Measurements from ENCODE around the gene ZCCHC8.
A peak's percentile ranks its signal among the peaks of the same experiment; 100 is the strongest.
"Not testable (repeated sequence)": the region's sequence is repeated elsewhere in the genome, so short reads cannot be mapped to it uniquely, and the experiment has no call there.

Gene ZCCHC8

GRCh38 chr12:122506393-122506938 is 5.7 kb upstream of the ZCCHC8 start:
- no peak for DNase-seq

DNA sequence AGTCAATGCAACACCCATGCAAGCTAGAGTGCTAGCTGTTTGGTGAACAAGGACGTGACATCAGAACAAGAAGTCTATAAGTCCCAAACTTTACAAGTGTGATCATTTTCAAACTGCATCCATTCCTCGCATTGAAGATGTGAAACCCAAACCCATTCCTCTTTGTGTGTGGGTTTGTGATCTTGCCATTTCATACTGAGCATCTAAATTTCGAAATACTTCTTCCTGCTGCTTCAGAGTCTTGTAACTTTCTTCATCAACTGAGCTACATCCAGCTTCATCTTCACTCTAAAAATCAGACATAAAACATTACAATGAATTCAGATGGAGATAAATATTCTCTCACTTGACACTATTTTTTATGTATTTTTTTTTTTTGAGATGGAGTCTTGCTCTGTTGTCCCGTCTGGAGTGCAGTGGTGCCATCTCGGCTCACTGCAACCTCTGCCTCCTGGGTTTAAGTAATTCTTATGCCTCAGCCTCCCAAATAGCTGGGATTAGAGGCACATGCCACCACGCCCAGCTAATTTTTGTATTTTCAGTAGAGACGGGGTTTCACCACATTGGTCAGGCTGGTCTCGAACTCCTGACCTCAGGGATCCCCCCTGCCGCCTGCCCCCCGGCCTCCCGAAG is 4.8 kb upstream of the ZCCHC8 start:
- no peak for DNase-seq

- DNase-seq, result no peak
Observed at GRCh38 chr12:122503783-122504590, 3.3 kb upstream of the ZCCHC8 start.

GRCh38 chr12:122503147-122503751 is 2.5 kb upstream of the ZCCHC8 start:
- peak; percentile 22 for DNase-seq

- no peak for DNase-seq
Observed at GRCh38 chr12:122501489-122501989, 807 bp upstream of the ZCCHC8 start.

GRCh38 chr12:122499991-122500684 is 594 bp downstream of the ZCCHC8 start:
- DNase-seq, result peak; percentile 93

DNA sequence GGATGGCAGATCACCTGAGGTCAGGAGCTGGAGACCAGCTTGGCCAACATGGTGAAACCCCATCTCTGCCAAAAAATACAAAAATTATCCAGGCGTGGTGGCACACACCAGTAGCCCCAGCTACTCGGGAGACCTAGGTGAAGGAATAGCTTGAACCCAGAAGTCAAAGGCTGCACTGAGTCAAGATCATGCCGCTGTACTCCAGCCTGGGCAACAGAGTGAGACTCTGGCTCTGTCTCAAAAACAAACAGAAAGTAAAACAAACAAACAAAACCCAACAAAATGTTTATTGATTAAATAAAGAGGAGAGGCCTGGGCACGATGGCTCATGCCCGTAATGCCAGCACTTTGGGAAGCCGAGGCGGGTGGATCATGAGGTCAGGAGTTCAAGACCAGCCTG is 5.5 kb downstream of the ZCCHC8 start:
- no peak for DNase-seq

DNA sequence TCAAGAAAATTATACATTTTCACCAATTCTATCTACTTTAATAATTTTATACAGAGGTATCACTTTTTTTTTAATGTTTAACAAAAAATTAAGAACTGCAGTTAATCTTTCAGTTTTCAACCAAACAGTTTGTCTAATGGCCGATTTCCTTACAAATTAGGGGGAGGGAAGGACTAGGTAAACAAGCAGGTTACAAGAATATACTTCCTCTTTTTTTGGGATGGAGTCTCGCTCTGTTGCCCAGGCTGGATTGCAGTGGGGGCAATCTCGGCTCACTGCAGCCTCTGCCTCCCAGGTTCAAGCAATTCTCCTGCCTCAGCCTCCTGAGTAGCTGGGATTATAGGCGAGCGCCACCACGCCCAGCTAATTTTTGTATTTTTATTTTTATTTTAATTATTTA is 7.5 kb downstream of the ZCCHC8 start:
- DNase-seq, result not testable (repeated sequence)

DNA sequence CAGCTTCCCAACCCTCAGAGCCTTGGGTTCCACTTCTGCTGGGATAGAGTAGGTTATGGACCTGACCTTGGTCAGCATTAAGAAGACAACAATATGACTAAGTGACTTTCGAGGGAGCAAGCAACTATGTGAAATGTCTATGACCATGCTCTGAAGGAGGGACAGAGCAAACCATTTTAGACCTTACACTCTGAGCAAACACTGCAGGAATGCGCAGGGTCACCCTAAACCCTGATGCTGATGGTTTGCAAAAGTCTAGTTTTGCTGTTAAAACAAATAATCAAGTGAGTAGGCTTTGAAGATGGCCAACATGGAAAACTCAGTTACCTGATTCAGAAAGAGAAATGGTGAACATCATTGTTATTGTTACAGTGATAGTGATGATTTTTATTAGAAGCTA is 8.7 kb downstream of the ZCCHC8 start:
- no peak for DNase-seq

DNA sequence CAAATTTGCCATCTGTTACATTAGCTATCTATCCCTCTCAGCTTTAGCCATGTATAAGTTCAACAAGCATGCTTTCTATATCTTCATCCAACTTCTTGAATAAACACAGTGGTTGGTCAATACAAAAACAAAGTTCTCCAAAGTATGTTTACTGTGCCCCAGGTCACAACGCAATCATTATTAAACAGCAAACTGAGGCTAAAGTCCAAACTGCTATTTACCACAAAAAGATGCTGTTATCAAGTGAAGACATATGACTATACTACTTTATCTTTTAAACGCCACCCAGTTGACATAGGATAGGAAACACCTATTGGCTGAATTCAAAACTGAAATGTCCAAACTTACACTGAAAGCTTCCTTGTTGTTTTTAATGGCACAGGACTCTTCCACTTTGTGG is 11.7 kb downstream of the ZCCHC8 start:
- no peak for DNase-seq

DNA sequence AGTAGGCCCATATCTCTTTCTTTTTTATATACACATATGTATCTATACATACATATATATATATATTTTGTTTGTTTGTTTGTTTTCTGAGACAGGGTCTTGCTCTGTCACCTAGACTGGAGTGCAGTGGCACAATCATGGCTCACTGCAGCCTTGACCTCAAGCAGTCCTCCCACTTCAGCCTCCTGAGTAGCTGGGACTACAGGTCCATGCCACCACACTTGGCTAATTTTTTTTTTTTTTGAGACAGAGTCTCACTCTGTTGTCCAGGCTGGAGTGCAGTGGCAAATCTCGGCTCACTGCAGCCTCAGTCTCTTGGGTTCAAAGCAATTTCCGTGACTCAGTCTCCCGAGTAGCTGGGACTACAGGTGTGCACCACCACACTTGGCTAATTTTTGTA is 12.9 kb downstream of the ZCCHC8 start:
- not testable (repeated sequence) for DNase-seq

- DNase-seq, result no peak
Observed at GRCh38 chr12:122486805-122487426, 13.8 kb downstream of the ZCCHC8 start.

- not testable (repeated sequence) for DNase-seq
Observed at GRCh38 chr12:122486360-122486759, 14.4 kb downstream of the ZCCHC8 start.

GRCh38 chr12:122484385-122484784 is 16.3 kb downstream of the ZCCHC8 start:
- DNase-seq, result not testable (repeated sequence)

- no peak for DNase-seq
Observed at GRCh38 chr12:122483969-122484368, 16.8 kb downstream of the ZCCHC8 start.

DNA sequence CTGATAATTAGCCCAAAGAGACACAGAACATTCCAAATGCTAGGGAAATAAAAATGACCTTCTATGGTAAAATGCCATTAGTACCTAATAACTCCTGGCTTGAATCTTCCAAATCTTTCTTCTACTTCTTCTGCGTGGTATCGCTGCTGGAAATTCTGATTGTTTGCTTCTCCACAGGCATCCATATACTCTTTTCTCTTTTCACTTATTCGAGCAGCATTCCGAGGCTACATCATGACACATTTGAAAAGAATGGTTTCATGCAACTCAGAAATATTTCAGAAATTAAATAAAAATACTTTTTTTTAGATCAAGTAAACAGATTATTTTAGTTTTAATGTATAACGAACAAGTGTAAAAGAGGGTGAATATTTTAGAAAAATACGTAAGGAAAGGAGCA is 18.9 kb downstream of the ZCCHC8 start:
- DNase-seq, result no peak

DNA sequence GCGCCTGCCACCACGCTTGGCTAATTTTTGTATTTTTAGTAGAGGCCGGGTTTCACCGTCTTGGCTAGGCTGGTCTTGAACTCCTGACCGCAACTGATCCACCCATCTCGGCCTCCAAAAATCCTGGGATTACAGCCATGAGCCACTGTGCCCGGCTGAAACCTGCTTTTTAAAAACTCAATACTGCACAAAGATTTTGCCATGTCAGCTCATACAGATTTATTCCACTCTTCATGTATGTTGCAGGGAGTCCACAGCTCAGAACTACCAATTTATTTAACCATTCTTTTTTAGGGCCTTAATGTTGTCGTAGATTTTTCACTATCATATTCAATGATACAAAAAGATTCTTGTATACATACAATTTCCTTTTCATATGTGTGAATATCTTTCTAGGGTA is 20.0 kb downstream of the ZCCHC8 start:
- no peak for DNase-seq

DNA sequence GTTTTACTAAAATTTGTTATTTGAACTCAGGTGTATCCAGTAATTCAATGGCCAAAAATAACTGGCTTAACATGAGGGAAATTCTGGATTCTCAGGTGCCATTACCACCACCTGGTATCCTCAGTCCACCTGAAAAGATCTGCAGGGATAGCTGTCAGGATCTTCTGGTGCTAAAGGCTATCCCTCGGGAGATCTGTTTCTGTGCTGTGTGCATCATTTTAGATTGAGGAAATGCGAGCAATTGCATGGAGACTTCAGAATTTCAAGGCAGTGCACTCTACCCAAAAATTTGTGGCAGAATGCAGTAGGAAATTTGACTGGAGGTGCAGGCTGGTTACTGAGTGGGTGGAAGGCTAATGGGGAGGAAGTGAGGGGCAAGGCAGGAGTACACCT is 26.4 kb downstream of the ZCCHC8 start:
- DNase-seq, result no peak

DNA sequence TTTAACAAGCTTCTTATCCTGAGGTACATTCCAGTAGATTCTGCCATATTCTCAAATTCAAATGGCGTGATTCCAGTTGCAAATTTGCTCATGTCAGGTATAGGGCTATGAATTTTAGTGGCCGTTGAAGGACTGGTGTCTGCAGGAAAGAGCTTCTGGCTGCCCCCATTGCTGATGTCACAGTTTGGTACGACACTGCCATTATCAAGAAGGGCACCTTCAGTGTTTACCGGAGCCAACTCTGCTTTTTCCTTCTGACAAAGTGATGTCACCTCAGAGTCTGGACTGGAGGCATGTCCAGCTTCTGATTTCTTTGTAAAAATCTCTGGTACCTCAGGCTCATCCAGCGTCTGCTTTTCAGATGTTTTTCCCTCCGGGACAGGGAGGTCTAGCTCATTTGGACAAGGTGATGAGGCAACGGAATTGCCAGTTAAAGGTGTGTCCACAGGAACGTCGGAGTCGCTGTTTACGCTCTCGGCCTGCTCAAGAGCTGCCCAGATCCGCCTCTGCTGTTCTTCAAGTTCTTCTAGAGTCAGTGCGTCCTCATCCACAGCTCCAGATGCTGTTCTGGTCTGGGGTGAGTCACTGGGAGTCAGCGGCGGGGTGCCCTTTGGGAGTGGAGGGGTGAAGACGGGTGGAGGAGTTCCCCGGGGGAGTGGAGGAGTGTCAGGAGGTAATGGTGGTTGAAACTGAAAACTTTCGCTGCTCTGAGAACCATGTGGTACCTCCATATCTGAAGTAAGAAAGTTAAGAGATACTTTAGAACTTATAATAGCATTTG is 27.0 kb downstream of the ZCCHC8 start:
- no peak for DNase-seq

DNA sequence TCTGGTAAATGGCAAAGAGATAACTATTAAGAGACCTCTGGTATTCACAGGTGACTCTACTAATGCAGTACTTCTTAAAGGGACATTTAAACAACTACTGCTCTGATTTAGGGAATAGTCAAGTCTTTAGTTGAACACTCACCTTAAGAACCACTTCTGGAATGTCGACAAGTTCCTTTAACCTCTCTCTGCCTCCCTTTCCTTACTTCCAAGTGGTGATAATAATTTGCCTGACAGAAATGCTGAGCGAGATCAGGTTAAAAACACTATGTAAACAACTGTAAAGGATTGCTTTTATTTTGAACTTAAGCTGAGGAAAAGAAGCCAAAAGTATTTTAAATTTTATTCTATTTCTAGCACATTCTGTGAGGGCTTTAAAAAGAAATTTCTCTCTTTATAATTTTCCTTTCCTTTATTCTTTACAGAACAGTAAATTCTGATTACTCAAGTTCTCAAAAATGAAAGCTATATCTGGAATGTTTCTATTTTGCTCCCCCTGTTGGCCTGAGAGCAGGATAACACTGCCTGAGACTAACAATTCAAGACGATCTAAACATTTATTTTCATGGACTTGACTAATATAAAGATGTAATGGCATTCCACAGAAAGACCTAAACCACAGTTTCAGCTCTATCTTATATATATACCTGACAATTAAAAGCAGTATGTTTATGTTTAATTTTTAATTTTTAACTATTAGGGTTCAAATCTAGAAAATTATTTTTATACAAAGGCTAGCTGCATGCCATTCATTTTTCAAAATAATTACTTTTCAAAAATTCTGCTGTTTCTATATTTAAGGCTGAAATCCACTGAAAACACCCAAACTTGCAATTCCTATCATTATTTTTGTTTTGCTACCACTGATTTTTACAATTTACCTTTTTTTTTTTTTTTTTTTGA is 29.2 kb downstream of the ZCCHC8 start:
- DNase-seq, result peak; percentile 71

- DNase-seq, result not testable (repeated sequence)
Observed at GRCh38 chr12:122470576-122470975, 30.2 kb downstream of the ZCCHC8 start.
